Heart right ventricle (tissue), 16 donors: Measurements from ENCODE around the gene CEP89. TPM values are rescaled to one million over a fixed set of nuclear protein-coding genes. Genes with fewer than 3 reads are reported as not detected.

Experiments
- ATAC-seq, 8 donors: fragments of 200-7000 bp; cut with Tn5 transposase; one replicate each; pipeline ENCODE4 v1.9.1; 2020; ENCODE audit warnings: mild to moderate bottlenecking in 8 of 8, moderate library complexity in 8 of 8, moderate number of reproducible peaks in 1 of 8
- DNase-seq, 2 donors: peaks; one replicate each; pipeline ENCODE4 v3.0.0-alpha.2; 2020
- H3K27ac ChIP-seq, 10 donors: fragments of 200-600 bp; sonication (generic) in 2 of 10; one replicate each; pipeline versions ENCODE4 v1.5.0 to v1.8.0; 2020 to 2022; ENCODE audit warnings: mild to moderate bottlenecking in 3 of 10
- H3K27me3 ChIP-seq, 7 donors: fragments of 200-600 bp; one replicate each; pipeline ENCODE4 v1.8.0; 2021 to 2022; ENCODE audit warnings: mild to moderate bottlenecking in 2 of 7
- H3K36me3 ChIP-seq, 9 donors: fragments of 200-600 bp; sonication (generic) in 1 of 9; one replicate each; pipeline versions ENCODE4 v1.5.0 to v1.8.0; 2020 to 2022; ENCODE audit warnings: mild to moderate bottlenecking in 2 of 9
- H3K4me1 ChIP-seq, 9 donors: fragments of 200-600 bp; sonication (generic) in 1 of 9; one replicate each; pipeline versions ENCODE4 v1.5.0 to v1.8.0; 2020 to 2022; ENCODE audit warnings: mild to moderate bottlenecking in 4 of 9
- H3K4me3 ChIP-seq, 10 donors: fragments of 200-600 bp; sonication (generic) in 2 of 10; one replicate each; pipeline versions ENCODE4 v1.5.0 to v1.8.0; 2020 to 2022; ENCODE audit warnings: mild to moderate bottlenecking in 7 of 10, moderate library complexity in 2 of 10
- H3K9me3 ChIP-seq, 11 donors: fragments of 200-600 bp in 10 of 11; sonication (generic) in 2 of 11; one replicate each; pipeline versions ENCODE4 v1.5.0 to v1.8.0; 2013 to 2022; ENCODE audit warnings: mild to moderate bottlenecking in 2 of 11, control low read depth in 1 of 11, moderate library complexity in 1 of 11
- CTCF ChIP-seq, 9 donors: fragments of 200-600 bp; sonication (generic) in 2 of 9; IDR thresholded peaks; one replicate each; pipeline versions ENCODE4 v1.5.0 to v1.8.0; 2021 to 2022; ENCODE audit warnings: antibody characterized with exemption in 9 of 9, mild to moderate bottlenecking in 5 of 9, moderate library complexity in 1 of 9
- WGBS, 2 donors: extraction: QIAGEN DNeasy Blood & Tissue Kit; methylation state at CpG; one replicate each; pipeline ENCODE4 v1.1.7; 2013; ENCODE audit warnings: inconsistent platforms in 1 of 2; 5-methylcytosine and 5-hydroxymethylcytosine counted together
- intact Hi-C, 10 donors: fragments of 100-400 bp; cut with DNase I; formaldehyde crosslinking; loops; one replicate each; pipeline versions ENCODE4 v1.11.1 to v1.14.2; 2022
- polyA plus RNA-seq, 2 donors: library from polyadenylated mRNA; stranded (reverse); fragments of 200-250 nt; gene quantifications; one replicate each; pipeline ENCODE4 v1.2.3, GENCODE V29; 2013
- total RNA-seq, 10 donors: library from RNA; stranded (reverse); fragmentation: NEBNext Ultra II Directional in 3 of 10; extraction: Animal tissue kit (Norgen Biotek cat#: 25700) in 3 of 10; gene quantifications; one replicate each; pipeline versions ENCODE4 v1.2.1 to v1.2.4, GENCODE V29; 2021 to 2023
- donor health status: Arrhythmogenic right ventricular cardiomyopathy.
- donor health status: ischemic (EF 13 %, LVEDD 7.1; RV severe dilation, severe dysfunction).
- donor health status: healthy with polysubstance abuse.
- donor health status: DM: no; HTN: yes; CAD: no.
- donor health status: DM: no; HTN: no; CAD: no.
- donor health status: ischemic (EF 25% LVEDD 6.9; RV normal size, moderate dysfunction).
- donor health status: ischemic (EF 25% LVEDD 5.7; RV mildly dilated, moderate dysfunction).
- donor health status: healthy.
- donor health status: DM: yes; HTN: yes; CAD: no.
- donor health status: Ischemic cardiomyopathy.
- donor health status: ischemic (EF 35%, LVEDD 5.7; RV mildly dilated, moderate dysfunction).
- donor health status: nonischemic (EF 11% LVEDD 7.7; RV severe dilation, severe dysfunction).
- donor health status: DM: yes; HTN: yes; CAD: no.
- donor health status: PGD.
- donor health status: ischemic (EF 29% LVEDD 5.4; RV normal size, mild dysfunction).
- donor health status: nonischemic (EF 23%, LVEDD 6.1; RV moderate dilation, normal function).

CEP89 gene
- total and polyA plus RNA-seq, 12 donors = 7.5 to 13.9 (median 10.0) TPM

DNA sequence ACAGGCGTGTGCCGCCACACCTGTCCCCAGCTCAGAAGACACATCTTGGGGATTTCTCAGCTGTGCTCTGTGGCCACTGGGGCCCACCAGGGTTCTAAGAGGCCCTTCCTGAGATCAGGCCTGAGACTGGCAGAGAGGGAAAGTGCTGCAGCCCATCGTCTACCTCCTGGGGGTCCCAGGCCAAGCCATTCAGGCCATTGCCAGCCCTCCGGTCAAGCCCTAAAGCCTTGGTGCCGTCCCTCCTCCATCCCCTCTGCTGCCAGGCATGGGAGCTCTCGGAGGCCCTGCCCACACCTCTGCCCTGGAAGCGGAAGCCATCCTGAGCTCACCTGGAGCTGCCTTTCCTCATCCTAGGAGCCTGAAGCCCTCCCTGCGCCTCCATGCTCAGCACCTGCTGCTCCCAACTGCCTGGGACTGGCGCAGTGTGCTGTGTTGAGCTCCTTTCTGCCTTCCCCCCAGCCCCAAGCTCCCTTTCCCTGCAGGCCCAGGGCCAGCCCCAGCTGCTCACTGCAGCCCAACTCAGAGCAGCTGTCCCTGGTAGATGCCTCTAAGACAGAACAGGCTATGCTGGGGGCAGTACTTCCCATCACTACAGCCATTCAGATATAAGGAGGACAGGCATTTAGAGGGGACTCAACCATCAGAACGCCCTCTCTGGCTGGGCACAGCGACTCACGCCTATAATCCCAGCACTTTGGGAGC is 105.0 kb downstream of the CEP89 start:
- Histone ChIP-seq H3K27ac (no peak overlapping the region), H3K4me1 (no peaks in the 10 kb centered on the region), H3K36me3 (no peaks in the 10 kb centered on the region), H3K27me3 (no peaks in the 10 kb centered on the region), H3K4me3 (no peak overlapping the region), H3K9me3 (no peaks in the 10 kb centered on the region)
- no peak for TF ChIP-seq CTCF (IDR thresholded peaks at IDR 0.05)
- no peak for DNase-seq
- intact Hi-C loops = no loop called here
- ATAC-seq = no peak
- 85 to 86% methylated on average over 12 of the region's 12 CpGs for WGBS, 2 donors

DNA sequence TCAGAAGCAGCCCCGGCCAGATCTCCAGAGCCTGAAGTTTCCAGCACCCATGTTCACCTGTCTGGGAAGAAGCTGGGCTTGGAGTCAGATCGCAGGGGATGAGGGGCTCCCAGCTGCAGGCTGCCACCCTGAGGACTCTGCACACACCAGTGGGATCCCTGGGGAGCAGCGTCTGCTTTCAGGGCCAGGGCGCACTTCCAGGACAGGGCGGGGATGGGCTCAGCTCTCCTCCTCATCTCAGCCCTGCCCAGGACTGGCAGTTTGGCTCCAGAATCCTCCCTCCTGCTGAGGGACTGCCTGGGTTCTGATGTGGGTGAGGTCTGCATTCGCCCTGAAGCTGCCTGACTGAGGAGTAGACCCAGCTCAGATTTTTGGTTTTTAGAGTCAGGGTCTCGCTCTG is 105.7 kb downstream of the CEP89 start:
- H3K27ac ChIP-seq = no peak overlapping the region
- intact Hi-C loops = no loop called here
- H3K36me3 ChIP-seq = no peaks in the 10 kb centered on the region
- 74 to 84% methylated on average over 7 of the region's 7 CpGs for WGBS, 2 donors
- no peak for DNase-seq
- H3K9me3 ChIP-seq = no peaks in the 10 kb centered on the region
- no peak for TF ChIP-seq CTCF (IDR thresholded peaks at IDR 0.05)
- no peak overlapping the region for H3K4me3 ChIP-seq
- H3K27me3 ChIP-seq = no peaks in the 10 kb centered on the region
- H3K4me1 ChIP-seq = no peaks in the 10 kb centered on the region
- ATAC-seq = no peak

DNA sequence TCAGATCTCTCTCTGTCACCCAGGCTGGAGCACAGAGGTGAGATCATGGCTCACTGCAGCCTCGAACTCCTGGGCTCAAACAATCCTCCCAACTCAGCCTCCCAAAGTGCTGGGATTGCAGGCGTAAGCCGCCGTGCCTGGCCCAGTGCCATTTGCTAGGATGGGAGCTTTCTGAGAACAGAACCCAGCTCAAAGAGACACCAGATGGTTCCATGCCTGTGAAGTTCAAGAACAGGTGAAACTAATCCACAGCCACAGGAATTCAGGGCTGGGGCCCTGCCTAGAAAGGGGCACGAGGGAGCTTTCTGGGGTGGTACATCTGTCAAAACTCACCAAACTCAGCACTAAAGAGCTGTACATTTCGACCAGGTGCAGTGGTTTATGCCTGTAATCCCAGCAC is 106.4 kb downstream of the CEP89 start:
- 80 to 82% methylated on average over 6 of the region's 6 CpGs for WGBS, 2 donors
- intact Hi-C loops = no loop called here
- ATAC-seq (no peak), DNase-seq (no peak)
- Histone ChIP-seq H3K4me1 (no peaks in the 10 kb centered on the region), H3K4me3 (no peak overlapping the region), H3K27ac (no peak overlapping the region), H3K9me3 (no peaks in the 10 kb centered on the region), H3K36me3 (no peaks in the 10 kb centered on the region), H3K27me3 (no peaks in the 10 kb centered on the region)
- no peak for TF ChIP-seq CTCF (IDR thresholded peaks at IDR 0.05)

- no peak for TF ChIP-seq CTCF (IDR thresholded peaks at IDR 0.05)
- Histone ChIP-seq H3K36me3 (no peaks in the 10 kb centered on the region), H3K27ac (no peak overlapping the region), H3K9me3 (no peaks in the 10 kb centered on the region), H3K4me1 (no peaks in the 10 kb centered on the region), H3K27me3 (no peaks in the 10 kb centered on the region), H3K4me3 (no peak overlapping the region)
- 91 to 93% methylated on average over 35 of the region's 35 CpGs for WGBS, 2 donors
- DNase-seq = no peak
- intact Hi-C loops = no loop called here
- no peak for ATAC-seq
These were observed 107.3 kb downstream of the CEP89 start for GRCh38 chr19:32864318-32865007.
